Activated T-cell treated with anti-CD3 and anti-CD28 coated beads for 1 hour (primary cell): Measurements from ENCODE around the gene CDC42BPA.
"Not testable (repeated sequence)": the region's sequence is repeated elsewhere in the genome, so short reads cannot be mapped to it uniquely, and the experiment has no call there.

Experiments used
- DNase-seq: peaks from one replicate; pipeline ENCODE4 v3.0.0-alpha.2; 2020; ENCODE audit warnings: low read depth

Gene CDC42BPA

DNA sequence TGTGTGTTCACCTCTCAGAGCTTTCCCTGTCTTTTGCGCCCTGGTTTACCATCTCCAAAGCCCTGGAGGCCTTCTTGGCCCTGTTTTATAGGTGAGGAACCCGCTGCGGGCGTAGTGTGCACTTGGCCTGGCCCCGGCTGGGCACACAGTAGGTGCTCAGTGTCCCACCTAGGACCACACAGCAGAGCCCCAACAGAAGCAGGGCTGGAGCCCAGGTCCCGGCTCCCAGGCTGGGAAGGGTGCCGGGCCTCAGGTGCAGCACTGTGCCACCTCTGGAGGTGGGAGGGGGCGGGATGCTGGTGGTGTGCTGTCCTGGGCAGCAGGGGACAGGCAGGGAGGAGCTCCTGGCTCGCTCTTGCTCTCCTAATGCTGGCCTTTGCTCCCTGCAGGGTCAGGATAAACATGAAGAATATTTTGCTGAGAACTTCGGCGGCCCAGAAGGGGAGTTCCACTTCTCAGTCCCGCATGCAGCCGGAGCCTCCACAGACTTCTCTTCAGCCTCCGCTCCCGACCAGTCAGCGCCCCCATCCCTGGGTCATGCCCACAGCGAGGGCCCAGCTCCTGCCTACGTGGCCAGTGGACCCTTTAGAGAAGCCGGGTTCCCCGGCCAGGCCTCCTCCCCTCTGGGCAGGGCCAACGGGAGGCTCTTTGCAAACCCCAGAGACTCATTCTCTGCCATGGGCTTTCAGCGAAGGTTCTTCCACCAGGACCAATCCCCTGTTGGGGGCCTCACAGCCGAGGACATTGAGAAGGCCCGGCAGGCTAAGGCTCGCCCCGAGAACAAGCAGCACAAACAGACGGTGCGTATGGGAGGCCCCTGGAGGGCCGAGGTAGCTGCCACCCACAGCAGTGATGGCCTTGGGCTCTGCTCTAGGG lies 353.4 kb downstream of the CDC42BPA start:
- DNase-seq: no peak

DNA sequence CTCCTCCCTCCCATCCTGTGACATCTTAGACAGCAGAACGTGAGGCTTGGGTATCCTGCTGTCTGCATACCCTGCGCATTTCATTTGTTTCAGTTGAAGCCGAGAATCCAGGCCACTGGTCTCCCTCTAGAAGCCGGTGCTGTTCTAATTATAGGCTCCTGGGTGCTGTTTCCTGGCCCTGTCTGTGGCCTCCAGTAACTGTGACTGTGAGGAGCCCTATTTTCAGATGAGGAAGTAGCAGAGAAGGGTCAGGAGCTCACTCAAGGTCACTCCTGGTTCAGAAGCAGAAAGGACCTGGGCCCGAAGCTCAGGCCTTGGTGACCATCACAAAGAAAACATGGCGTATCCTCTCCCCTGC lies 354.2 kb downstream of the CDC42BPA start:
- no peak for DNase-seq

GRCh38 chr1:226962421-226963391 lies 355.6 kb downstream of the CDC42BPA start:
- DNase-seq: no peak

- no peak for DNase-seq
These were observed 357.1 kb downstream of the CDC42BPA start for GRCh38 chr1:226960944-226961765.

DNA sequence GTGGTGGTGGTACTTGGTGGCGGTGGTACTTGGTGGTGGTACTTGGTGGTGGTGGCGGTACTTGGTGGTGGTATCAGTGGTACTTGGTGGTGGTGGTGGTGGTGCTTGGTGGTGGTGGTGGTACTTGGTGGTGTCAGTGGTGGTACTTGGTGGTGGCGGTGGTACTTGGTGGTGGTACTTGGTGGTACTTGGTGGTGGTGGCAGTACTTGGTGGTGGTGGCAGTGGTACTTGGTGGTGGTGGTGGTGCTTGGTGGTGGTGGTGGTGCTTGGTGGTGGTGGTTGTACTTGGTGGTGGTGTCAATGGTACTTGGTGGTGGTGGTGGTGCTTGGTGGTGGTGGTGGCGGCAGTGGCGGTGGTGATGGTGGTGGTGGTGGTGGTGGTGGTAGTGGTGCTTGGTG lies 358.0 kb downstream of the CDC42BPA start:
- no peak for DNase-seq

DNA sequence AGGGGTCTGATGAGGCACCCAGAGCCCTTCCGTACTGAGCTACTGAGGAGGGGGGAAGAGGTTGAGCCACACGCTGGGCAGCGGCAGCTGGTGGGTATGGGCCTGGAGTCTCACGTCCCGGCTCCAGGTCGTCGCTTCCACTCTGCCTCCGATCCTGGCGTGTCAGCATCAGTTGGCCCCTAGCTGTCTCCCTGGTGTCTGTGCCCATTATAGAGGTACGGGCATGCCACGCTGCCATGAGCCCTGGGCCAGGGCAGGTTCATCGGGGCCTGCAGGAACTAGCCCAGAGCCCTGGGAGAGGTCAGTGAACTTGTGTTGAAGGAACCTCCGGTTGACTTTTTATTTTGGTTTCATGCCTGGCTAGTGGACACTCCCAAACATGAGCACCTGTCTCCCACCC lies 360.0 kb downstream of the CDC42BPA start:
- no peak for DNase-seq

DNA sequence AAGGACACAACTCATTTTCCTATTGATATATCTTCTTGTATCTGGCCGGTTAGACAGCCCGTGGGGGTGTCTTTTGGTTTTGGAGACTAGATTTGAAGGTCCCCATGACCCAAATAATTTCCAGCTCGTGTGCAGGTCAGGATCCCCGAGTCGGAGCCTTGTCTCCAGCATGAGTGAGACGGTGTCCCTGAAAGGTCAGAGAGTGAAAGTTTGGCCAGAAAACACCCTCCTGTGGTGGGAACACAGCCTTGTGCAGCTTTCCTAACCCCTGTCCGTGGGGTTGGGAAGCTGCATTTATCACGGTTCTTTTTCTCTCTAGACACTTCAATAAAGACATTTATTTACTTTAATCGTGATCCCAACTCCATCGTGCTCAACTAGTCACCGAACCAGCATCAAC lies 360.6 kb downstream of the CDC42BPA start:
- no peak for DNase-seq

- no peak for DNase-seq
These were observed 361.2 kb downstream of the CDC42BPA start for GRCh38 chr1:226956942-226957713.

GRCh38 chr1:226955857-226956256 lies 362.4 kb downstream of the CDC42BPA start:
- DNase-seq: not testable (repeated sequence)

GRCh38 chr1:226954777-226955176 lies 363.5 kb downstream of the CDC42BPA start:
- DNase-seq: no peak

DNA sequence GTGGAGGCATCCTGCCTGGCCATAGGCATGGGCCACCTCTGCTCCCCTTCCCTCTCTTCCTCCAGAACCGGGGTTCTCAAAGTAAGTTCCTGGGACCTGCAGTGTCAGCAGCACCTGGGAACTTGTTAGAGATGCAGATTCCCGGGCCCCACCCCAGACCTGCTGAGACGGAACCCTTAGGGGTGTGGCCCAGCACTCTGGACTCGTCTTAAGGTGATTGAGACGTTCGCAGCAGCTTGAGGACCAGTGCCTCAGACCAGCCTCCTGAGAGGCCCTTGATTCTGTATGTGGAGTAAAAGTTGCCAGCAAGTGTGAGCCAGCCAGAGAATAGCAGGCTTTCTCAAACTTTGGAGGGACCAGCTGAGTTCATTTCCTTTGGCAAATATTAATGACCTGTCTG lies 364.0 kb downstream of the CDC42BPA start:
- DNase-seq: no peak

- DNase-seq: no peak
These were observed 365.0 kb downstream of the CDC42BPA start for GRCh38 chr1:226953175-226953800.

DNA sequence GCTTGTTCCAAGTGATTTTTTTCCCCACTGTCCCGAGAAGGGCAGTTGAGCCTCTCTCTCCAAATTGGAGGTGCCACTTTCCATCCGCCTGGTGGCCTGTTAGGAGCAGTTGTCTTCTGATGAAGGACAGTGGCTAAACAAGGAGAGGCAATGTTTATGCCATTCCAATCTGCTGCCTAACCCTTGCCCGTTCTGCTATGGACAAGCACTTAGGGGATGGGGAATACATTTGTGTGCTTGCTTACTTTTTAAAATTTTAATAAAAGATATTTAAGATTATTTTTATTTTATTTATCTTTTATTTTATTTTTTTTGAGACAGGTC lies 366.2 kb downstream of the CDC42BPA start:
- DNase-seq: no peak

DNA sequence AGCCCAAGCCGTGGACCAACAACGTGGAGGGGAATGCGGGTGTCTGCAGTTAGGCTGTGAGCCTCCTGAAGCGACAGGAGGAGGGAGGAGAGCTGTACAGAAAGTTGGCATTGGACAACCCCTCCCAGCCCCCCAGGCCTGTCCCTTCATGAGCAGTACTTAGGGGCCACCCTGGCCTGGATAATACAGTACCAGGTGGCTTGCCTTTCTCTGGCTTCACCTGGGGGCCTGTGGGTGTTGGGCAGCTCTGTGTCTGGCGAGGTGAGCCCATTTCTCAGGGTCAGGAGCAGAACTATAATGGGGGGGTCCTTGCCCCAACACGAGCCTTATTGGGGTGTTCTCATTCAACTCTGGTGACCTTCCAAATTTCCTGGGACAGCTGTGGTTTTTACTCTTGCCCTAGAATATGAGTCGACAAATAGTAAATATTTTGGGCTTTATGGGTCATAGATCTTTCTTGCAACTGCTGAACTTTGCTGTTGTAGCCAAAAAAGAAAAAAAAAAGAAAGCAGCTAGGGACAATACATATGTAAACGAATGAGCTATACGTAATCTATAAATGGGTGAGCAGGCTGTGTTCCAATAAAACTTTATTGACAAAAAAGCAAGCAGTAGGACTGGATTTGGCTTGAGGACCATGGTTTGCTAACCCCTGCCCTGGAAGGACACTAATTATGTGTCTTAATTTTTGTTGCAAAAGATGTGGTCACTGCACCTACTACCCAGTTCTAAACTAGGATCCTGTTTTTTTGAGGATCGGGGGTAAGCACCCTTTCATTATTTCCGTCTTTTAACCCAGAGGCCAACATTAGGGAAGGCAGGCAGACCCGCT lies 366.8 kb downstream of the CDC42BPA start:
- no peak for DNase-seq

DNA sequence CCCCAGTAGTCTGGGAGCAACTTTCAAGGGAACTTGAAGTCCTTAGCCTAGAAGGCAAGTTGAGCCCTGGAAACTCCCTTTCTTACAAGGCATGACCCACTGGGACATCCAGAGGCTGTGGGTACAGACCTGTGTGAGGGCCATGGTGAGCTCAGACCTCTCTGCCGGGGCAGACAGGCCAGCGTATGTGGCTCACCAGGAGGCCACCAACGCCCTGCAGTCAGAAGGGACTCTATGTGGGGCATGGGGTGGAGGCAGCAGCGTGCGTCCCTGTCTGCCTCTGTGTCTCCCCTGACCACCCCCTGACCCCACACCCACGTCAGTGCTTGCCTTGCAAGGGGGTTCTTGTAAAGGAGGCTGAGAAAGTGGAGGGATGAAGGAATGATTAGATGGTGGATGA lies 367.4 kb downstream of the CDC42BPA start:
- DNase-seq: no peak

DNA sequence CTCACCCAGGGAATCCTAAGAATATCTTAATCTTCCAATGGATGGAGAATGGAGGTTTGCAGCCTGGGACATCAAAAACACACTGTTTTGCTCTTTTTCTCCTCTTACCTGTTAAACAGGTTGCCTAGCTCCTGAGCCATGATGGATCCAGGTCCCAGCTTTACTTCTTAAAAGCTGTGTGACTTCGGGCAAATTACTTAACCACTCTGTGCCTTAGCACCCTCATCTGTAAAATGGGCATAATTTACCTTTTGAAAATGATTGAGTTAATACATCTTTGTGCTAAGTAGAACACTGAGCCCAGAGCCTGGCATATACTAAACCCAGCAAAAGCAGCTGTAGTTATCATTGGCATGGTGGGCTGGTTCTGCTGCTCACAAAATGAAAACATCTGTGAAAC lies 368.0 kb downstream of the CDC42BPA start:
- DNase-seq: no peak

- no peak for DNase-seq
These were observed 368.9 kb downstream of the CDC42BPA start for GRCh38 chr1:226949401-226949800.

DNA sequence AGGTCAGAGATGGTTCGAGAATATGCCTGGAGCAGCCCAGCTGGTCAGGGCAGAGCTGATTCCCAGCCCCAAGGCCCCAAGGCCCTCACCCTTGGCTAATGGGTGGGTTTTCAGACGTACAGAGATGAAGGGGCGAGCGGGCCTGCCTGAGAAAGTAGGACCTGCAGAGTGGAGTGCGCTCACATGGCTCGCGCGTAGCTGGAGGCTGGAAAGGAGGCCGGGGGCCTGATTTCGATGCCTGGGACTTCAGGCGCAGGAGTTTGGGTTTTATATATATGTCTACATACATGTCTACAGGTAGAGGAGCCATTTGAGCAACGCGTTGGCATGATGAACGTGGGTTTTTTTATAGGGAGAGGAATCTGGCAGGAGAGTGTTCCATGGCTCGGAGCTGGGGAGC lies 369.3 kb downstream of the CDC42BPA start:
- DNase-seq: no peak

DNA sequence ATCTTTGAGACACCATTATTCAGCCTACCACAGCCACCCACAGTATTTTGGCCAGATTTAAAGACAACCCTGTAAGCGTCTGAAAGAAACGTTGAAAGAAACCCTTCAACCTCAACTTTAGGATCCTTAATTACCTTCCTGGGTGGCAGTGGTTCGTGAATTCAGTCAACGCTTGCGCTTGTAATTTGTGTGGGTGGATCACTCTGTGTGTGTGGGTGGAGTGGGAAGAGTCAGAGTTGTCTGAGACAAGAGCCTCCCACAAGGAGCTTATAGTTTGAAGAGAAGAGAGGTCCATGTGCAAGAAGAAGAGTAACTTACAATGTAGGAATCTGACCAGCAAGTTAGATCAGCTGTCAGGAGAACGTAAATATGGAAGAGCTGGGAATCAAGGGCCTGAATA lies 369.8 kb downstream of the CDC42BPA start:
- no peak for DNase-seq

GRCh38 chr1:226948051-226948450 lies 370.2 kb downstream of the CDC42BPA start:
- no peak for DNase-seq
